HepG2 (cell line): ENCODE results near the gene BLCAP. TPM values are rescaled to one million over a fixed set of nuclear protein-coding genes. Genes with fewer than 3 reads are reported as not detected.

Experiments used
- ASH2L ChIP-seq: fragments of 300-600, 200-600 bp; sonication (generic); IDR thresholded peaks from 2 replicates; pipeline ENCODE4 v1.7.0; 2017; ENCODE audit warnings: low read depth, mild to moderate bottlenecking, moderate library complexity, mixed read lengths, low read length; ENCODE audit not compliant: insufficient read length
- CREB3 ChIP-seq: sonication (generic); formaldehyde crosslinking; IDR thresholded peaks from 2 replicates; pipeline ENCODE4 v1.5.0; 2020; ENCODE audit warnings: missing genetic modification reagents
- E2F2 ChIP-seq: sonication (generic); formaldehyde crosslinking; IDR thresholded peaks from 2 replicates; pipeline ENCODE4 v1.4.0; 2020; ENCODE audit warnings: missing genetic modification reagents, borderline replicate concordance
- E2F5 ChIP-seq: sonication (generic); formaldehyde crosslinking; conservative IDR thresholded peaks from 2 replicates; pipeline ENCODE4 v1.4.0; 2020; ENCODE audit warnings: missing genetic modification reagents
- ELF3 ChIP-seq: IDR thresholded peaks from 2 replicates; pipeline ENCODE4 v1.6.1; 2016; ENCODE audit warnings: missing genetic modification reagents, missing compliant biosample characterization
- GABPA ChIP-seq, 2 experiments: IDR thresholded peaks; 2 replicates each; pipeline ENCODE4 v1.6.1; 2011 to 2016; ENCODE audit warnings: low read depth in 2 of 2, low read length in 1 of 2, missing biosample characterization in 1 of 2, missing genetic modification characterization in 1 of 2
- HNF4G ChIP-seq, 2 experiments: sonication (generic) in 1 of 2; formaldehyde crosslinking in 1 of 2; IDR thresholded peaks; 2 replicates each; pipeline versions ENCODE4 v1.4.0 to v1.6.1; 2011 to 2020; ENCODE audit warnings: borderline replicate concordance in 2 of 2, low read depth in 2 of 2, mild to moderate bottlenecking in 2 of 2, low read length in 1 of 2, missing genetic modification reagents in 1 of 2, moderate library complexity in 1 of 2
- HOXA9 ChIP-seq: sonication (generic); formaldehyde crosslinking; IDR thresholded peaks from 2 replicates; pipeline ENCODE4 v1.8.1; 2022; ENCODE audit warnings: missing genetic modification reagents, mild to moderate bottlenecking, moderate library complexity, borderline replicate concordance
- JARID2 ChIP-seq: sonication (generic); formaldehyde crosslinking; IDR thresholded peaks from 2 replicates; pipeline ENCODE4 v1.8.1; 2023; ENCODE audit warnings: missing genetic modification reagents, inconsistent platforms; ENCODE audit not compliant: insufficient replicate concordance
- KLF9 ChIP-seq: IDR thresholded peaks from 2 replicates; pipeline ENCODE4 v1.6.1; 2016; ENCODE audit warnings: low read depth
- MTA1 ChIP-seq: sonication (generic); formaldehyde crosslinking; IDR thresholded peaks from 2 replicates; pipeline ENCODE4 v1.4.0; 2020; ENCODE audit warnings: missing genetic modification reagents, mild to moderate bottlenecking, borderline replicate concordance
- NFATC3 ChIP-seq: sonication (generic); formaldehyde crosslinking; IDR thresholded peaks from 2 replicates; pipeline ENCODE4 v1.5.1; 2020; ENCODE audit warnings: mild to moderate bottlenecking, missing genetic modification reagents
- RBFOX2 ChIP-seq: fragments of 200-400 bp; formaldehyde crosslinking; IDR thresholded peaks from 2 replicates; pipeline ENCODE4 v1.6.1; 2017; ENCODE audit warnings: low read depth, mild to moderate bottlenecking, low read length
- SP2 ChIP-seq: sonication (generic); formaldehyde crosslinking; IDR thresholded peaks from 2 replicates; pipeline ENCODE4 v1.5.1; 2020; ENCODE audit warnings: mild to moderate bottlenecking, missing genetic modification reagents
- TBX3 ChIP-seq: fragments of 450-650 bp; IDR thresholded peaks from 2 replicates; pipeline ENCODE4 v1.6.1; 2017; ENCODE audit warnings: antibody characterized with exemption, mild to moderate bottlenecking, inconsistent platforms, borderline replicate concordance
- XBP1 ChIP-seq: sonication (generic); formaldehyde crosslinking; IDR thresholded peaks from 2 replicates; pipeline ENCODE4 v1.5.0; 2020; ENCODE audit warnings: missing genetic modification reagents
- ZFP36 ChIP-seq: fragments of 150-350 bp; IDR thresholded peaks from 2 replicates; pipeline ENCODE4 v1.6.1; 2018; ENCODE audit warnings: borderline replicate concordance, low read length, low read depth; ENCODE audit not compliant: partially characterized antibody
- ZNF121 ChIP-seq: sonication (generic); formaldehyde crosslinking; IDR thresholded peaks from 2 replicates; pipeline ENCODE4 v1.5.0; 2020; ENCODE audit warnings: mild to moderate bottlenecking, missing genetic modification reagents
- ZNF234 ChIP-seq: sonication (generic); formaldehyde crosslinking; conservative IDR thresholded peaks from 2 replicates; pipeline ENCODE4 v1.5.1; 2020; ENCODE audit warnings: mild to moderate bottlenecking, missing genetic modification reagents
- ZNF383 ChIP-seq: sonication (generic); formaldehyde crosslinking; IDR thresholded peaks from 2 replicates; pipeline ENCODE4 v1.4.0; 2020; ENCODE audit warnings: missing genetic modification reagents, mild to moderate bottlenecking, borderline replicate concordance
- ZNF446 ChIP-seq: sonication (generic); formaldehyde crosslinking; IDR thresholded peaks from 2 replicates; pipeline ENCODE4 v1.5.0; 2020; ENCODE audit warnings: mild to moderate bottlenecking, missing genetic modification reagents
- ZNF513 ChIP-seq: sonication (generic); formaldehyde crosslinking; conservative IDR thresholded peaks from 2 replicates; pipeline ENCODE4 v1.5.0; 2020; ENCODE audit warnings: missing genetic modification reagents
- ZNF552 ChIP-seq: sonication (generic); formaldehyde crosslinking; IDR thresholded peaks from 2 replicates; pipeline ENCODE4 v1.9.0; 2022; ENCODE audit warnings: missing genetic modification reagents, mild to moderate bottlenecking, borderline replicate concordance
- ZNF598 ChIP-seq: sonication (generic); formaldehyde crosslinking; IDR thresholded peaks from 2 replicates; pipeline ENCODE4 v1.5.1; 2020; ENCODE audit warnings: mild to moderate bottlenecking, missing genetic modification reagents, borderline replicate concordance
- polyA plus RNA-seq, 8 experiments: library from polyadenylated mRNA; depleted of rRNA in 3 of 8; stranded (reverse) in 7 of 8; unstranded in 1 of 8; fragments of >200 nt; fragmentation: Illumina TruSeq in 4 of 8; extraction: Trizol in 4 of 8; gene quantifications; 2 replicates each; pipeline versions ENCODE4 v1.2.1 to v1.2.3, GENCODE V29; 2011 to 2016; ENCODE audit warnings: low read depth in 4 of 8, missing spikeins in 1 of 8, mixed read lengths in 1 of 8; ENCODE audit not compliant: insufficient read depth in 1 of 8
- total RNA-seq, 5 experiments: library from RNA; depleted of rRNA; stranded (reverse); fragments of >200 nt; fragmentation: Illumina TruSeq; extraction: Trizol; gene quantifications; 2 replicates each; pipeline ENCODE4 v1.2.3, GENCODE V29; 2016; ENCODE audit warnings: low read depth in 1 of 5

Gene BLCAP
- total and polyA plus RNA-seq, 2 of the 13 experiments (the other 11 are each of a cell fraction or from before 2014, with no cell fraction given): 52.4 to 86.8 TPM

GRCh38 chr20:37527638-37528445, at the start of gene BLCAP (continued):
- TF ChIP-seq HNF4G (IDR thresholded peaks at IDR 0.05; ENCODE audit: borderline replicate concordance, low read depth, low read length): peak; percentile 81
- TF ChIP-seq HNF4G (CRISPR knock-in tag; IDR thresholded peaks at IDR 0.05; ENCODE audit: borderline replicate concordance, low read depth): no peak; the same call in 1 of the 2 replicates
- TF ChIP-seq RBFOX2: peak; percentile 98
- TF ChIP-seq ASH2L: peak; percentile 99
- TF ChIP-seq GABPA (IDR thresholded peaks at IDR 0.05; ENCODE audit: low read depth, low read length): no peak
- TF ChIP-seq GABPA (CRISPR knock-in tag; IDR thresholded peaks at IDR 0.05; ENCODE audit: low read depth): peak; percentile 63; the same call in 1 of the 2 replicates
- TF ChIP-seq TBX3: no peak
- TF ChIP-seq ZNF234 (CRISPR knock-in tag): no peak; the same call in 1 of the 2 replicates
- TF ChIP-seq ZNF383 (CRISPR knock-in tag): no peak
- TF ChIP-seq HOXA9: peak; percentile 80
- TF ChIP-seq ZNF552: peak; percentile 16; the same call in 1 of the 2 replicates
- no peak for TF ChIP-seq ZNF513 (CRISPR knock-in tag)
- peak; percentile 63; the same call in 1 of the 2 replicates for TF ChIP-seq E2F2 (CRISPR knock-in tag)
- TF ChIP-seq JARID2 (CRISPR knock-in tag): peak; percentile 86
- TF ChIP-seq CREB3: no peak
- no peak for TF ChIP-seq ZNF598 (CRISPR knock-in tag)
- no peak; the same call in 1 of the 2 replicates for TF ChIP-seq E2F5 (CRISPR knock-in tag)
- TF ChIP-seq MTA1 (CRISPR knock-in tag): peak; percentile 97
- no peak; the same call in 1 of the 2 replicates for TF ChIP-seq ZNF121
- peak; percentile 59; the same call in 1 of the 2 replicates for TF ChIP-seq ZNF446 (CRISPR knock-in tag)
- 0 out of 2 replicates have a peak, but pooled peaks have one; percentile 53 for TF ChIP-seq XBP1 (CRISPR knock-in tag)
- TF ChIP-seq NFATC3 (CRISPR knock-in tag): no peak
- TF ChIP-seq KLF9 (CRISPR knock-in tag): peak; percentile 92; the same call in 1 of the 2 replicates
- peak; percentile 27; the same call in 1 of the 2 replicates for TF ChIP-seq ELF3
- TF ChIP-seq SP2 (CRISPR knock-in tag): no peak
- TF ChIP-seq ZFP36: peak; percentile 3
